Stimulated activated CD4-positive, alpha-beta T cell treated with anti-CD3 and anti-CD28 coated beads, Interleukin-2, amount 100 ng/mL, for 24 hours (primary cell): ENCODE data around the gene POLR2H.

Experiments
- DNase-seq, 2 donors: peaks; one replicate each; pipeline ENCODE4 v3.0.0-alpha.2; 2020

Gene POLR2H

GRCh38 chr3:184389935-184390528, 28.5 kb downstream of the POLR2H start:
- DNase-seq = no peak

DNA sequence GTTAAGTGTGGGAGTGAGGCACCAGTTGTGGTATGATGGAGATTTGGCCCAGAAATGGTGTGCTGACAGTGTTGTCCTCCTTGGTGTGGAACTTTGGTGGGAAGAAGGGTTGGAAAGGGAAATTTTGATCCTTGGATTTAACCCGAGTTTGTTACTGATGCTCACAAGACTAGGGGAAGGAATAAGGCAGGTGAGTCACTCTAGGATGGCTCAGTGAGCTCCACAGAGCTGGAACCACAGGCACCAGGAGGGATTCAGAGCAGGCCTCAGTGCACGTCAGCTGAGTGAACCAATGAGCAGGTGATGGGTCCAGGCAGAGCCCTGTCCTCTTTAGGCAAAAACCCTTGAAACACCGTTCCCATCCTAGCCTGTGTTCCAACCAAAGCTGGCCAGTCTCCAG, 29.8 kb downstream of the POLR2H start:
- no peak for DNase-seq

DNA sequence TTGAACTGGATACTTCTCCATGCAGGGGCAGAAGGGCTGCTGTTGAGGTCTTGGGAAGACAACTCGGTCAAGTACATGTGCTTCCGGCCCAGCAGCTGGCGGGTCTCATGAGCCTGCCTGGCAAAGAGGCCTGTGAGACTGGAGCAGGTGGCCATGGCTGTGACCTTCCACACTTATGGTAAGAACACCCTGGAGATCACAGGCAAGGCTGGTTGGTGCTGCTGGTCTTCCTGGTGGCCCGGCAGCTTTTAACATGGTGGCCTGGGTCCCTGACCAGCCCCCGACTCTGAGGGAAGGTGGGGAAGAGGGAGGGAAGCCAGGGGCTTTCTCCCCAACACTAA, 33.8 kb downstream of the POLR2H start:
- no peak for DNase-seq

- no peak for DNase-seq
Measured at GRCh38 chr3:184399410-184399809, 37.9 kb downstream of the POLR2H start.

- no peak for DNase-seq
Measured at GRCh38 chr3:184405075-184406030, 43.8 kb downstream of the POLR2H start.

- DNase-seq = no peak
Measured at GRCh38 chr3:184409331-184409926, 47.9 kb downstream of the POLR2H start.

DNA sequence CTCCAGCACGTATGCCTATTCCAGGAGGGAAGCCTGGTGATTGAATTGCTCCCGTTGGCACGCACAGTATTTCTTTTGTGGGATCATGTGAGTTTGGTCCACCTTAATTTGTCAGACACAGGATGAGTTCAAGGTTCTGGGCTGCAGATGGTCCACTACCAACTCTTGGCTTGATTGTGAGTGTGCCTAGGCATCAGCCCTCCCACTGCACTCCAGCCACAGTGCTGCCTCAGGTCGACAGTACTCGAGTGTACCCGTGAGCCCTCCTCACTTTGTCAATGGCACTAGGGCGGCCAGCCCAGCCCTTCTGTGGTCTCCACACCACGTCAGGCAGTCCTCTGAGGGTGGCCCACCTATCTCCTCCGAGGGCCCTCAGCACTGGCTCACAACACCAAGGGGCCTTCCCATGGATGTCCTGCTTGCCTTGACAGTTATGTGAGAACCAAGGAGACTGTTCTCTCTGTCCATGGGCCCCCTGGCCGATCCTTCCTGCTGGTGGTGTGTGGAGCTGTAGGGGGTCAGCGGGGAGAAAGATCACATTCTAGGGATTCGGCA, 48.5 kb downstream of the POLR2H start:
- DNase-seq = no peak

- no peak for DNase-seq
Measured at GRCh38 chr3:184414418-184415202, 53.1 kb downstream of the POLR2H start.

GRCh38 chr3:184415203-184415490, 53.6 kb downstream of the POLR2H start:
- no peak for DNase-seq

DNA sequence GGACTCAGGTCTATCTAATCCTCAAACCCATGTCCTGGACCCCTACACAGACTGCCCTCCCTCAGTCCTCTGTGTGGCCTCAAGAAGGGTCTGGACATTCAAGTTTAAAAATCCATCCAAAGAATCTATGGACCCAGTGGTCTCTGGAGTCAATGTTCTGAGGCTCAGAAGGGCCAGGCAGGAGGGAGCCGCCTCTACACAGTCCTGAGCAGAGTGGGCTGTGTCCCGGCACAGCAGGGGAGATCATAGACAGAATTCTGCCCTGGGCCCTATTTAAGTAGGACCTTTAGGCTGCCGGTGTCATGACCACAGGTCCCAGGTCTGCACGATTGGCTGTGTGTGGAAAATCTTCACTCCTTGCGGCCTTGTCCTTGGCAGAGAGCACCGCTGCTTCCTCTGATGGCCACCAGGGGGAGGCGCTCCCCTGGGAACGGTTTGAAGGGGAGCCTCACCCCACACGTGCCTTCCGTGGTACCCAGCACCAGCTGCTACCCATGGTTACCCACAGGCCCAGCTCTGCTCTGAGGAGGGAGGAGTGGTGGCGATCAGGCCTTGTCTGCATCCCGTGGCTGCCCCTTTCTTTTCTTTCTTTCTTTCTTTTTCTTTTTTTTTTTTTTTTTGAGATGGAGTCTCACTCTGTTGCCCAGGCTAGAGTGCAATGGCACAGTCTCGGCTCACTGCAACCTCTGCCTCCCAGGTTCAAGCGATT, 56.3 kb downstream of the POLR2H start:
- peak; percentile 74 to 76 for DNase-seq
